GM23338 (cell line): ENCODE data around the gene XIST. TPM values are rescaled to one million over a fixed set of nuclear protein-coding genes. Genes with fewer than 3 reads are reported as not detected.

Experiments used
- ATAC-seq: fragments of 200-7000 bp; cut with Tn5 transposase; 3 replicates; pipeline ENCODE4 v1.9.1; 2020
- DNase-seq: peaks from one replicate; pipeline ENCODE4 v3.0.0-alpha.2; 2015; ENCODE audit warnings: low spot score
- H2AFZ ChIP-seq: fragments of 200-600 bp; sonication (generic); 2 replicates; pipeline ENCODE4 v1.8.0; 2016; ENCODE audit warnings: antibody characterized with exemption, mild to moderate bottlenecking, moderate library complexity
- H3F3A ChIP-seq: fragments of 200-600 bp; sonication (generic); replicated peaks from 2 replicates; pipeline ENCODE4 v1.8.0; 2017; ENCODE audit warnings: antibody characterized with exemption, mixed run types, low read depth
- H3K27ac ChIP-seq: fragments of 200-600 bp; sonication (generic); 2 replicates; pipeline ENCODE4 v1.6.1; 2016; ENCODE audit warnings: low read depth
- H3K27me3 ChIP-seq: fragments of 200-600 bp; sonication (generic); 2 replicates; pipeline ENCODE4 v1.8.0; 2016; ENCODE audit warnings: mild to moderate bottlenecking, mixed run types, moderate library complexity; ENCODE audit not compliant: insufficient read depth
- H3K36me3 ChIP-seq: fragments of 200-600 bp; sonication (generic); 2 replicates; pipeline ENCODE4 v1.8.0; 2016; ENCODE audit warnings: mild to moderate bottlenecking; ENCODE audit not compliant: insufficient read depth
- H3K4me1 ChIP-seq: fragments of 200-600 bp; sonication (generic); 2 replicates; pipeline ENCODE4 v1.8.0; 2016; ENCODE audit warnings: mild to moderate bottlenecking, moderate library complexity; ENCODE audit not compliant: insufficient read depth
- H3K4me2 ChIP-seq: fragments of 200-600 bp; sonication (generic); 2 replicates; pipeline ENCODE4 v1.7.1; 2017; ENCODE audit warnings: mixed run types
- H3K4me3 ChIP-seq: fragments of 200-600 bp; sonication (generic); 2 replicates; pipeline ENCODE4 v1.6.1; 2016; ENCODE audit warnings: mixed run types
- H3K79me2 ChIP-seq: fragments of 200-600 bp; sonication (generic); replicated peaks from 2 replicates; pipeline ENCODE4 v1.8.0; 2017; ENCODE audit warnings: mild to moderate bottlenecking; ENCODE audit not compliant: insufficient read depth
- H3K9me2 ChIP-seq: fragments of 200-600 bp; sonication (generic); 2 replicates; pipeline ENCODE4 v1.8.0; 2017; ENCODE audit not compliant: insufficient read depth
- H4K20me1 ChIP-seq: fragments of 200-600 bp; sonication (generic); replicated peaks from 2 replicates; pipeline ENCODE4 v1.8.0; 2017; ENCODE audit warnings: mild to moderate bottlenecking; ENCODE audit not compliant: insufficient read depth
- H3K27ac Mint-ChIP-seq: 2 replicates; pipeline ENCODE4 v1.8.0; 2020; ENCODE audit warnings: inconsistent platforms, mild to moderate bottlenecking, moderate library complexity, mixed read lengths
- H3K27me3 Mint-ChIP-seq: 3 replicates; pipeline ENCODE4 v1.8.0; 2022; ENCODE audit warnings: low read depth, mild to moderate bottlenecking, moderate library complexity, mixed read lengths, inconsistent platforms; ENCODE audit not compliant: insufficient read depth, poor library complexity
- H3K36me3 Mint-ChIP-seq: 3 replicates; pipeline ENCODE4 v1.8.0; 2021; ENCODE audit warnings: low read depth, mild to moderate bottlenecking, inconsistent platforms, moderate library complexity, mixed read lengths
- H3K4me1 Mint-ChIP-seq: 3 replicates; pipeline ENCODE4 v1.8.0; 2020; ENCODE audit warnings: mild to moderate bottlenecking, inconsistent platforms, mixed read lengths
- H3K4me3 Mint-ChIP-seq: 3 replicates; pipeline ENCODE4 v1.8.0; 2021; ENCODE audit warnings: moderate library complexity, mild to moderate bottlenecking, inconsistent platforms, mixed read lengths
- H3K9me3 Mint-ChIP-seq: 3 replicates; pipeline ENCODE4 v1.8.0; 2020; ENCODE audit warnings: moderate library complexity, mild to moderate bottlenecking, inconsistent platforms, mixed read lengths
- CREB1 ChIP-seq: fragments of 250-450 bp; sonication (Bioruptor Pico); IDR thresholded peaks from 2 replicates; pipeline ENCODE4 v1.5.0; 2020; ENCODE audit warnings: low read depth, mild to moderate bottlenecking, moderate library complexity
- EZH2 ChIP-seq: fragments of 200-600 bp; sonication (generic); IDR thresholded peaks from one replicate; pipeline ENCODE4 v1.8.0; 2017; ENCODE audit warnings: antibody characterized with exemption, mild to moderate bottlenecking, low read depth; ENCODE audit not compliant: unreplicated experiment
- EZH2phosphoT487 ChIP-seq: fragments of 200-600 bp; sonication (generic); IDR thresholded peaks from one replicate; pipeline ENCODE4 v1.8.1; 2018; ENCODE audit warnings: antibody characterized with exemption; ENCODE audit not compliant: unreplicated experiment
- POLR2AphosphoS5 ChIP-seq: IDR thresholded peaks from 2 replicates; pipeline ENCODE4 v1.6.1; 2016; ENCODE audit warnings: antibody characterized with exemption, low read depth
- STAT1 ChIP-seq: IDR thresholded peaks from one replicate; pipeline ENCODE4 v1.6.1; 2016; ENCODE audit warnings: antibody characterized with exemption; ENCODE audit not compliant: unreplicated experiment
- ZNF331 ChIP-seq: fragments of 250-450 bp; sonication (Bioruptor Pico); IDR thresholded peaks from 2 replicates; pipeline ENCODE4 v1.5.0; 2020; ENCODE audit warnings: low read depth, mild to moderate bottlenecking, moderate library complexity
- ZNF462 ChIP-seq: fragments of 250-450 bp; sonication (Bioruptor Pico); IDR thresholded peaks from 2 replicates; pipeline ENCODE4 v1.5.0; 2020; ENCODE audit warnings: mild to moderate bottlenecking, moderate library complexity
- polyA plus RNA-seq: library from polyadenylated mRNA; unstranded; fragments of >200 nt; fragmentation: Nextera tagmentation; extraction: Ambion mirVana; gene quantifications from 2 replicates; pipeline ENCODE4 v1.2.1, GENCODE V29; 2016
- total RNA-seq: library from RNA; depleted of rRNA; stranded (reverse); fragments of >200 nt; shearing (Covaris generic); gene quantifications from 2 replicates; pipeline ENCODE4 v1.2.3, GENCODE V29; 2014
- TF ChIP-seq, protein P1 (sequence below): IDR thresholded peaks from 2 replicates; pipeline ENCODE4 v1.6.1; 2016; ENCODE audit warnings: antibody characterized with exemption
- TF ChIP-seq, protein P2 (sequence below), 2 experiments: fragments of 200-600 bp in 1 of 2; sonication (generic) in 1 of 2; conservative IDR thresholded peaks; 2 replicates each; pipeline versions ENCODE4 v1.5.1 to v1.6.1; 2016 to 2017; ENCODE audit warnings: antibody characterized with exemption in 2 of 2, low read depth in 2 of 2, mild to moderate bottlenecking in 2 of 2, moderate library complexity in 1 of 2
- TF ChIP-seq, protein P3 (sequence below): IDR thresholded peaks from one replicate; pipeline ENCODE4 v1.6.1; 2018; ENCODE audit warnings: antibody characterized with exemption; ENCODE audit not compliant: unreplicated experiment

Gene XIST
- total and polyA plus RNA-seq, 2 experiments from 2014 or later = 0.28 to 0.84 TPM

DNA sequence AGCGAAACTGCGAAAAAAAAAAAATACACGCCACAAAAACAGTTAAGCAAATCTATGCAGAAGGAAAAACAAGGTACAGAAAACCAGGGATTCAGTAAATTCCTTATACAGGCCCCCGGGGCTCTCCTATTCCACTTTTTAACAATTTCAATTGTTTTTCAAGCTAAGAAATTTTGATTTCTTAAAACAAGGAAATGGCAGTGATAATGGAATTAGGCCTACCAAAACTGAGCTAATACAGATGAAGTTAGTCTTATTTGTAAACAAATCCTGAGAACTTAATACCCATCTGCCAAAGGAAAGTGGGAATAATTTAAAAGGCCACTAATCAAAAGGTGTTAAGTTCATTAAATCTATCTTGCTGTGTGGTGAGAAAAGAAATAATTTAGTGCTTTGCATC, 20.2 kb downstream of the XIST start (continued):
- TF ChIP-seq ZNF462 (CRISPR knock-in tag) = no peak

GRCh38 chrX:73831500-73831899, 21.0 kb downstream of the XIST start:
- no peaks in the 10 kb centered on the region for H3K4me1 ChIP-seq
- ATAC-seq (no peak), DNase-seq (no peak)
- H3F3A ChIP-seq = no peaks in the 10 kb centered on the region
- no peaks in the 10 kb centered on the region for H3K27me3 Mint-ChIP-seq
- no peak overlapping the region for H3K4me2 ChIP-seq
- H3K27ac ChIP-seq = no peak overlapping the region
- H3K9me3 Mint-ChIP-seq = no peaks in the 10 kb centered on the region
- no peak overlapping the region for H3K4me3 ChIP-seq
- no peaks in the 10 kb centered on the region for H3K9me2 ChIP-seq
- no peaks in the 10 kb centered on the region for H3K4me1 Mint-ChIP-seq
- no peaks in the 10 kb centered on the region for H3K27me3 ChIP-seq
- H3K79me2 ChIP-seq = no peaks in the 10 kb centered on the region
- H3K36me3 Mint-ChIP-seq = no peaks in the 10 kb centered on the region
- TF ChIP-seq, protein P1, sequence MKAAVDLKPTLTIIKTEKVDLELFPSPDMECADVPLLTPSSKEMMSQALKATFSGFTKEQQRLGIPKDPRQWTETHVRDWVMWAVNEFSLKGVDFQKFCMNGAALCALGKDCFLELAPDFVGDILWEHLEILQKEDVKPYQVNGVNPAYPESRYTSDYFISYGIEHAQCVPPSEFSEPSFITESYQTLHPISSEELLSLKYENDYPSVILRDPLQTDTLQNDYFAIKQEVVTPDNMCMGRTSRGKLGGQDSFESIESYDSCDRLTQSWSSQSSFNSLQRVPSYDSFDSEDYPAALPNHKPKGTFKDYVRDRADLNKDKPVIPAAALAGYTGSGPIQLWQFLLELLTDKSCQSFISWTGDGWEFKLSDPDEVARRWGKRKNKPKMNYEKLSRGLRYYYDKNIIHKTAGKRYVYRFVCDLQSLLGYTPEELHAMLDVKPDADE = no peak
- TF ChIP-seq, protein P2, sequence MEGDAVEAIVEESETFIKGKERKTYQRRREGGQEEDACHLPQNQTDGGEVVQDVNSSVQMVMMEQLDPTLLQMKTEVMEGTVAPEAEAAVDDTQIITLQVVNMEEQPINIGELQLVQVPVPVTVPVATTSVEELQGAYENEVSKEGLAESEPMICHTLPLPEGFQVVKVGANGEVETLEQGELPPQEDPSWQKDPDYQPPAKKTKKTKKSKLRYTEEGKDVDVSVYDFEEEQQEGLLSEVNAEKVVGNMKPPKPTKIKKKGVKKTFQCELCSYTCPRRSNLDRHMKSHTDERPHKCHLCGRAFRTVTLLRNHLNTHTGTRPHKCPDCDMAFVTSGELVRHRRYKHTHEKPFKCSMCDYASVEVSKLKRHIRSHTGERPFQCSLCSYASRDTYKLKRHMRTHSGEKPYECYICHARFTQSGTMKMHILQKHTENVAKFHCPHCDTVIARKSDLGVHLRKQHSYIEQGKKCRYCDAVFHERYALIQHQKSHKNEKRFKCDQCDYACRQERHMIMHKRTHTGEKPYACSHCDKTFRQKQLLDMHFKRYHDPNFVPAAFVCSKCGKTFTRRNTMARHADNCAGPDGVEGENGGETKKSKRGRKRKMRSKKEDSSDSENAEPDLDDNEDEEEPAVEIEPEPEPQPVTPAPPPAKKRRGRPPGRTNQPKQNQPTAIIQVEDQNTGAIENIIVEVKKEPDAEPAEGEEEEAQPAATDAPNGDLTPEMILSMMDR (conservative IDR thresholded peaks at IDR 0.05; ENCODE audit: low read depth in 2 of 2) = no peak
- TF ChIP-seq CREB1 (CRISPR knock-in tag) (no peak), POLR2AphosphoS5 (no peak), EZH2 (no peak), EZH2phosphoT487 (no peak), ZNF331 (no peak), STAT1 (no peak)
- TF ChIP-seq, protein P3, sequence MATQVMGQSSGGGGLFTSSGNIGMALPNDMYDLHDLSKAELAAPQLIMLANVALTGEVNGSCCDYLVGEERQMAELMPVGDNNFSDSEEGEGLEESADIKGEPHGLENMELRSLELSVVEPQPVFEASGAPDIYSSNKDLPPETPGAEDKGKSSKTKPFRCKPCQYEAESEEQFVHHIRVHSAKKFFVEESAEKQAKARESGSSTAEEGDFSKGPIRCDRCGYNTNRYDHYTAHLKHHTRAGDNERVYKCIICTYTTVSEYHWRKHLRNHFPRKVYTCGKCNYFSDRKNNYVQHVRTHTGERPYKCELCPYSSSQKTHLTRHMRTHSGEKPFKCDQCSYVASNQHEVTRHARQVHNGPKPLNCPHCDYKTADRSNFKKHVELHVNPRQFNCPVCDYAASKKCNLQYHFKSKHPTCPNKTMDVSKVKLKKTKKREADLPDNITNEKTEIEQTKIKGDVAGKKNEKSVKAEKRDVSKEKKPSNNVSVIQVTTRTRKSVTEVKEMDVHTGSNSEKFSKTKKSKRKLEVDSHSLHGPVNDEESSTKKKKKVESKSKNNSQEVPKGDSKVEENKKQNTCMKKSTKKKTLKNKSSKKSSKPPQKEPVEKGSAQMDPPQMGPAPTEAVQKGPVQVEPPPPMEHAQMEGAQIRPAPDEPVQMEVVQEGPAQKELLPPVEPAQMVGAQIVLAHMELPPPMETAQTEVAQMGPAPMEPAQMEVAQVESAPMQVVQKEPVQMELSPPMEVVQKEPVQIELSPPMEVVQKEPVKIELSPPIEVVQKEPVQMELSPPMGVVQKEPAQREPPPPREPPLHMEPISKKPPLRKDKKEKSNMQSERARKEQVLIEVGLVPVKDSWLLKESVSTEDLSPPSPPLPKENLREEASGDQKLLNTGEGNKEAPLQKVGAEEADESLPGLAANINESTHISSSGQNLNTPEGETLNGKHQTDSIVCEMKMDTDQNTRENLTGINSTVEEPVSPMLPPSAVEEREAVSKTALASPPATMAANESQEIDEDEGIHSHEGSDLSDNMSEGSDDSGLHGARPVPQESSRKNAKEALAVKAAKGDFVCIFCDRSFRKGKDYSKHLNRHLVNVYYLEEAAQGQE = no peak
- H4K20me1 ChIP-seq = no peaks in the 10 kb centered on the region
- H3K36me3 ChIP-seq = no peaks in the 10 kb centered on the region
- H3K4me3 Mint-ChIP-seq = no peak overlapping the region
- H2AFZ ChIP-seq = no peak overlapping the region
- no peak overlapping the region for H3K27ac Mint-ChIP-seq
